Naive thymus-derived CD8-positive, alpha-beta T cell (primary cell): Measurements from ENCODE around the gene TRAPPC12. TPM values are rescaled to one million over a fixed set of nuclear protein-coding genes. Genes with fewer than 3 reads are reported as not detected.
A peak's percentile ranks its signal among the peaks of the same experiment; 100 is the strongest.
"Not testable (repeated sequence)": the region's sequence is repeated elsewhere in the genome, so short reads cannot be mapped to it uniquely, and the experiment has no call there.

Experiments used
- ATAC-seq, 2 donors: fragments of 150-1000 bp; cut with Tn5 transposase in 1 of 2; sonication (Bioruptor Pico), chemical (Tn5 transposase) in 1 of 2; 1 replicate in 1 of 2; 2 replicates in 1 of 2; pipeline ENCODE4 v1.10.0; 2021; ENCODE audit warnings: mild to moderate bottlenecking in 2 of 2, moderate library complexity in 2 of 2
- POLR2A ChIA-PET: fragments of 350-600 bp; sonication (Branson Sonifier 250); formaldehyde crosslinking; loops from one replicate; lab custom pipeline; 2021; ENCODE audit warnings: antibody characterized with exemption; lab: Charles Lee
- DNase-seq, 10 donors: peaks; one replicate each; pipeline versions ENCODE4 v3.0.0 to v3.0.0-alpha.2; 2020 to 2022
- H3K27ac Mint-ChIP-seq, 10 donors: one replicate each; pipeline ENCODE4 v1.8.0; 2020 to 2022; ENCODE audit warnings: mild to moderate bottlenecking in 10 of 10, mixed read lengths in 10 of 10, moderate library complexity in 4 of 10, inconsistent platforms in 1 of 10
- H3K27me3 Mint-ChIP-seq, 5 donors: one replicate each; pipeline ENCODE4 v1.8.0; 2021 to 2022; ENCODE audit warnings: mixed read lengths in 5 of 5
- H3K36me3 Mint-ChIP-seq, 3 donors: one replicate each; pipeline ENCODE4 v1.8.0; 2020 to 2022; ENCODE audit warnings: mixed read lengths in 3 of 3, mild to moderate bottlenecking in 2 of 3, inconsistent platforms in 1 of 3
- H3K4me1 Mint-ChIP-seq, 4 donors: one replicate each; pipeline ENCODE4 v1.8.0; 2021 to 2022; ENCODE audit warnings: mixed read lengths in 4 of 4
- H3K4me3 Mint-ChIP-seq, 10 donors: one replicate each; pipeline ENCODE4 v1.8.0; 2020 to 2022; ENCODE audit warnings: mild to moderate bottlenecking in 10 of 10, mixed read lengths in 10 of 10, moderate library complexity in 6 of 10, inconsistent platforms in 1 of 10
- H3K9me3 Mint-ChIP-seq, 9 donors: one replicate each; pipeline ENCODE4 v1.8.0; 2020 to 2022; ENCODE audit warnings: mixed read lengths in 9 of 9, mild to moderate bottlenecking in 3 of 9, inconsistent platforms in 1 of 9, moderate library complexity in 1 of 9
- polyA plus RNA-seq, 3 donors: library from polyadenylated mRNA; unstranded; fragments of 300-500 nt; fragmentation: Illumina TruSeq; gene quantifications; one replicate each; pipeline ENCODE4 v1.2.3, GENCODE V29; 2021
- total RNA-seq, 8 experiments: library from RNA in 2 of 8; stranded (reverse) in 2 of 8; gene quantifications; one replicate each; pipeline ENCODE4 v1.2.3 and lab custom pipeline; 2021 to 2026

The TRAPPC12 gene
- total and polyA plus RNA-seq, 5 experiments from 2014 or later: 23.8 to 162 (median 44.0) TPM

DNA sequence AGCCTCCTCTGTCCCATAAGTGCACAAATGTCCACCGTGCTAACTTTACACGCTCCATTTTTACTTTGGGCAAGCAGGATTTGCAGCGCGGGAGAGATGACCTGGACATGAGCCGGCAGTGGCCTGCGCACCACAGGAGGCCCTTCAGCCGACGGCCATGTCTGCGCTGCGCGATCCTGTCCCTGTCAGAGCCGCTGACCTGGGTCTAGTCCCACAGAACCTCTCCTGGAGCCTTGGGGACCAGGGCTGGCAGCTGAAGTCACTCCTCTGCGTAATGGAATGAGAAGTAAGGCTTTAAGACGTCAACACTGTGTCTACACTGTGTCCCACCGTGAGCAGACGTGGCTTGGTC lies 110.2 kb downstream of the TRAPPC12 start:
- Mint-ChIP-seq H3K36me3 (peaks cover 0 to 6% (median 2%) of the 10 kb centered on the region in 3 donors), H3K27ac (peak overlapping the region in 3 of 10 donors; percentile 11 to 47 (median 25)), H3K4me1 (peaks cover 0 to 7% (median under 1%) of the 10 kb centered on the region in 4 donors), H3K4me3 (no peak overlapping the region), H3K27me3 (no peaks in the 10 kb centered on the region), H3K9me3 (no peaks in the 10 kb centered on the region)
- DNase-seq (no peak), ATAC-seq (no peak)
- POLR2A ChIA-PET: no interaction called here

- H3K4me3 Mint-ChIP-seq: no peak overlapping the region
- ATAC-seq (no peak), DNase-seq (no peak)
- H3K27me3 Mint-ChIP-seq: no peaks in the 10 kb centered on the region
- peaks cover 0 to 7% (median under 1%) of the 10 kb centered on the region in 4 donors for H3K4me1 Mint-ChIP-seq
- peaks cover 0 to 2% (median 2%) of the 10 kb centered on the region in 3 donors for H3K36me3 Mint-ChIP-seq
- POLR2A ChIA-PET: interaction anchor here (1.5 kb wide), 1 partner anchor 113 kb away, joined by 3 read pairs; the partner anchor contains the start of gene EIPR1
- H3K27ac Mint-ChIP-seq: peak overlapping the region in 2 of 10 donors; percentile 47 to 61
- H3K9me3 Mint-ChIP-seq: no peaks in the 10 kb centered on the region
These were observed 111.0 kb downstream of the TRAPPC12 start for GRCh38 chr2:3490191-3491170.

GRCh38 chr2:3491306-3491705 lies 111.8 kb downstream of the TRAPPC12 start:
- peak overlapping the region in 1 of 10 donors; percentile 22 for H3K27ac Mint-ChIP-seq
- ATAC-seq: no peak
- peaks cover 0 to 4% (median 4%) of the 10 kb centered on the region in 3 donors for H3K36me3 Mint-ChIP-seq
- POLR2A ChIA-PET: interaction anchor here (1.5 kb wide), 1 partner anchor 114 kb away, joined by 3 read pairs; the partner anchor contains the start of gene EIPR1
- no peak overlapping the region for H3K4me3 Mint-ChIP-seq
- H3K9me3 Mint-ChIP-seq: no peaks in the 10 kb centered on the region
- no peaks in the 10 kb centered on the region for H3K27me3 Mint-ChIP-seq
- no peak for DNase-seq
- H3K4me1 Mint-ChIP-seq: peaks cover 0 to 7% (median under 1%) of the 10 kb centered on the region in 4 donors

- Mint-ChIP-seq H3K27ac (peak overlapping the region in 2 of 10 donors; percentile 22 to 46), H3K9me3 (no peaks in the 10 kb centered on the region), H3K4me1 (peaks cover 0 to 7% (median under 1%) of the 10 kb centered on the region in 4 donors), H3K4me3 (no peak overlapping the region), H3K36me3 (peaks cover 0 to 10% (median 8%) of the 10 kb centered on the region in 3 donors), H3K27me3 (no peaks in the 10 kb centered on the region)
- POLR2A ChIA-PET: interaction anchor here (1.5 kb wide), 1 partner anchor 114 kb away, joined by 3 read pairs; the partner anchor contains the start of gene EIPR1
- no peak for DNase-seq
- no peak for ATAC-seq
These were observed 112.4 kb downstream of the TRAPPC12 start for GRCh38 chr2:3491716-3492474.

DNA sequence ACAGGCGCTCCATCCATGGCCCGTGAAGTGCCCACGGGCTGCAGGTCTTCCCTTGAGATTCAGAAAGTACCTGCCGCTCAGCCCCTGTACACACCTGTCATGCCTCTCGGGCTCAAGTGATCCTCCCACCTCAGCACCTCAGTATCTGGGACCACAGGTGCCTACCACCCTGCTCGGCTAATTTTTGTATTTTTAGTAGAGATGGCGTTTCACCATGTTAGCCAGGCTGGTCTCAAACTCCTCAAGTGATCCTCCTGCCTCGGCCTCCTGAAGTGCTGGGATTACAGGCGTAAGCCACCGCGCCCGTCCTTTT lies 112.9 kb downstream of the TRAPPC12 start:
- H3K4me3 Mint-ChIP-seq, H3K9me3 Mint-ChIP-seq, POLR2A ChIA-PET, H3K27me3 Mint-ChIP-seq, H3K4me1 Mint-ChIP-seq, DNase-seq, ATAC-seq, H3K27ac Mint-ChIP-seq: not testable (repeated sequence)
- peaks cover 0 to 13% (median 13%) of the 10 kb centered on the region in 3 donors for H3K36me3 Mint-ChIP-seq

DNA sequence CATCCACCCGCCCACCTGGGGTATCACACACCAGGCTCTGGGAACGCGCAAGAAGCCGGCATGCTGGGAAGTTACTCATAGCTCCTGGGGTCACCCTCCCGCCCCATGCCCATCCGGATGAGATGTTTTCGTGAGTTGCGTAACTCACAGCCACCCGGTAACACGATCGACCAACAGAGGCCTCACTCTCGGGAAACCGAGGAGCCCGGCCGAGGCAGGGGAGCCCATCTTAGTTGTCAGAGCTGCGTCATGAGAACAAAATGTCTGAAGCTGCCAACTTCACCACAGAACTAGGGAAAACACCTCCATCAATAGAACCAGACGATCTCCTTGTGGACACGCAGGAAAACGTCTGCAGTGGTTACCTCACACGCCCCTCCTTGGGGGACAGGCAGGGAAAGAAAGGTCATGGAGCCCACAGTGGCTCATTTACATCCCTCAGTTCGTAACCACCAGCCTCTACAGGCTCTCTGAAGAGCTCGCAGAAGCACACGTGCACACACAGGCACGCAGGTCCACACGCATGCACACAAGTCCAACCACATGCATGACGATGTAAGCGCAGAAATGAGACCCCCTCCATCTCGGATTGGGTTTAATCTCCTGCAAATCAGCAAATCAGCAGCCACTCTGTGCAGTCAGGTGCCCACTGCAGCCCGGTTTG lies 113.6 kb downstream of the TRAPPC12 start:
- Mint-ChIP-seq H3K27me3 (no peaks in the 10 kb centered on the region), H3K27ac (no peak overlapping the region), H3K4me3 (no peak overlapping the region), H3K36me3 (peaks cover 0 to 18% (median 18%) of the 10 kb centered on the region in 3 donors), H3K9me3 (no peaks in the 10 kb centered on the region), H3K4me1 (peaks cover 0 to 7% (median under 1%) of the 10 kb centered on the region in 4 donors)
- no peak for DNase-seq
- POLR2A ChIA-PET: interaction anchor here (1.2 to 1.4 kb wide), 2 partner anchors 26 to 65 kb away, joined by 3 to 9 read pairs; partner anchors contain the start of genes ADI1 and RNASEH1
- no peak for ATAC-seq

DNA sequence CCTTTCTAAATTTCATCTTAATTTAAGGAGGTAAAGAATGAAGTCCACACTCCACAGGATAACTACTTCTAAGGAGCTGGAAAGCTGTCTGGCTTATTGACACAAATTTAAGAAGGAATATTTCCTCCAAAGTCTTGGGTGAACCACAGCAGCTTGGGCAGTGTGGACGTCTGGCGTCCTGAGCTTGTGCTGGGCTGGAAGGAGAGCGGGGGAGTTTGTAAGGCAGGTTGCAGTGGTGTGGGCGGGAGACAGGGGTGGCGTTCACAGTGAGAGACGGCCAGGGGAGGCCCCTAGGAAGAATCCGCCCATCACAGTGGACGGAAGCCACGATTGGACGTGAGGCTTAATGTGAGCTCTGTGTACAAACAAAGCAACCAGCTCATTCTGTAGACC lies 114.1 kb downstream of the TRAPPC12 start:
- POLR2A ChIA-PET: interaction anchor here (1.0 to 1.4 kb wide), 3 partner anchors 25 to 116 kb away, joined by 3 to 9 read pairs (median 4); partner anchors contain the start of genes ADI1, EIPR1 and RNASEH1
- Mint-ChIP-seq H3K4me1 (peaks cover 0 to 7% (median under 1%) of the 10 kb centered on the region in 4 donors), H3K27me3 (no peaks in the 10 kb centered on the region), H3K27ac (peak overlapping the region in 3 of 10 donors; percentile 34 to 80 (median 78)), H3K9me3 (no peaks in the 10 kb centered on the region), H3K4me3 (peak overlapping the region in 3 of 10 donors; percentile 8 to 52 (median 22)), H3K36me3 (peaks cover 0 to 24% (median 23%) of the 10 kb centered on the region in 3 donors)
- DNase-seq (no peak), ATAC-seq (peak in 1 of 2 donors; percentile 89)

DNA sequence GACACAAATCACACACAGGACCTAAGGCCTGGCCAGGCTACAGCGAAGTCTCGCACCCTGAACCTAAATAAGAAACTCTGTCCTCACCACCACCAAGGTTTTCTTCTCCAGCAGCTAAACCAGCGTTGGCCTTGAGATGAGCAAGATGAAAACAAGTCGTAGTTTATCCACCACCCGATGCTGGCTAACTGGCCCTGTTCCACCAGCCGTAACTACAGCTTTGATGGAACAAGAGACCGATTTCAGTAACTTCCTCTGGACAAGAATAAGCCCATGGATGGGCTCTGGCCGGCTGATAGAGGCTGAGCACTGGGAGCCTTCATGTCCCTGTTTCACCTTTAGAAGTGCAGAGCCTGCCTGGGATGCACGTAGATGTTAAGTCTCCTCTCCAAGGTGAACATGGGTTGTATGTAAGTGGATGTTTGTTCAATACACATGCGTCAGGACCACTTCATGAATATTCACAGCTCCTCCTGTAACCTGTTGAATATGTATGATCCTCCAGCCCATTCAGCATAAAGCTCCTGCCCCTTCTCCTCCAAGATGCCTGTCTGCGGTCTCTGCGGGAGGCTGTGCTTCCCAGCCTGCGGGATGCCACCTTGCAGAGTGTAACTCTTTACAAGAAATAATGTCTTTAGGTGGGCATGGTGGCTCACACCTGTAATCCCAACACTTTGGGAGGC lies 115.6 kb downstream of the TRAPPC12 start:
- no peak for ATAC-seq
- Mint-ChIP-seq H3K9me3 (no peaks in the 10 kb centered on the region), H3K4me1 (peaks cover 0 to 7% (median under 1%) of the 10 kb centered on the region in 4 donors), H3K36me3 (peaks cover 0 to 37% (median 29%) of the 10 kb centered on the region in 3 donors), H3K27ac (no peak overlapping the region), H3K27me3 (no peaks in the 10 kb centered on the region), H3K4me3 (no peak overlapping the region)
- POLR2A ChIA-PET: interaction anchor here (0.5 kb wide), 1 partner anchor 24 kb away, joined by 4 read pairs; no protein-coding TSS in a partner anchor
- DNase-seq: no peak

DNA sequence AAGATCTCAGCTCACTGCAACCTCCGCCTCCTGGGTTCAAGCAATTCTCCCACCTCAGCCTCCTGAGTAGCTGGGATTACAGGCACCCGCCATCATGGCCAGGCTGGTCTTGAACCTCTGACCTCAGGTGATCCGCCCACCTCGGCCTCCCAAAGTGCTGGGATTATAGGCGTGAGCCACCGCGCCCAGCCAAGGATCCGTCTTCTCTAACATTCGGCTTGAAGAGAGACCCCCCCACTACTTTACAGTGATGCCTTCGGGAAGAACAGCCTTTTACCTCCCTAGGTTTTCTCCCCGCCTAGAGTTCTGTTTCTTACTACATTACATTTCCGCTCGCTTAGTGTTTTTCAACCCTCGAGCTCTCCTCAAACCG lies 117.2 kb downstream of the TRAPPC12 start:
- ATAC-seq, H3K4me1 Mint-ChIP-seq, H3K4me3 Mint-ChIP-seq, H3K9me3 Mint-ChIP-seq, H3K27ac Mint-ChIP-seq, POLR2A ChIA-PET, H3K27me3 Mint-ChIP-seq, DNase-seq: not testable (repeated sequence)
- peaks cover 0 to 51% (median 34%) of the 10 kb centered on the region in 3 donors for H3K36me3 Mint-ChIP-seq

- no peaks in the 10 kb centered on the region for H3K9me3 Mint-ChIP-seq
- peaks cover 0 to 4% (median 0%) of the 10 kb centered on the region in 4 donors for H3K4me1 Mint-ChIP-seq
- peak overlapping the region in 1 of 10 donors; percentile 39 for H3K27ac Mint-ChIP-seq
- no peaks in the 10 kb centered on the region for H3K27me3 Mint-ChIP-seq
- DNase-seq: no peak
- H3K36me3 Mint-ChIP-seq: peaks cover 4 to 64% (median 34%) of the 10 kb centered on the region in 3 donors
- ATAC-seq: no peak
- POLR2A ChIA-PET: no interaction called here
- H3K4me3 Mint-ChIP-seq: no peak overlapping the region
These were observed 119.4 kb downstream of the TRAPPC12 start for GRCh38 chr2:3498783-3499394.

DNA sequence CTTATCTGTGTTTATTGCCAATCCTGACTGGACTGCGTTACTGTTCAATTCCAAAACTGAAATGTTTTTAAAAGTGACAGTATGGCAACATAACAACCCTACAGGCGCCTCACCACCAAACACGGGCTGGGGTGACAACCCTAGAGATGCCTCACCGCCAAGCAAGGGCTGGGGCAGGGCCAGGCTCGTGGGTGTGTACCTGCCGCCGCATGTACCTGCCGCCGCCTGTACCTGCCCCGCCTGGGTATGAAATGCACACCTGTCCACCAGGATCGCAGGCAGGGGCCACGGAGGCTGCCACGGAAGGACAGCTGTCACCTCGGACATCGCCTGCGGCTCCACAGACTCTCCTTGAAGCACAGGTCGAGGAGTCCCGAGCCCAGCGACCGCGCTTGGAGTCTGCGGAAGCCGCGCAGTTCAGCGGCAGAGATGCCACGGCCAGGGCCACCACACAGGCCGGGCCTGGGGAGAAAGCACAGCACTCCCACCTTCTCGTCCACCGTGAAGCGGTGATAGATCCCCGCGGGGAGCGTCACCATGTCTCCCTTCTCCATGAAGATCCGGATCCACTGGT lies 120.9 kb downstream of the TRAPPC12 start:
- peaks cover 4 to 75% (median 36%) of the 10 kb centered on the region in 3 donors for H3K36me3 Mint-ChIP-seq
- POLR2A ChIA-PET: no interaction called here
- no peak overlapping the region for H3K4me3 Mint-ChIP-seq
- ATAC-seq (no peak), DNase-seq (no peak)
- no peaks in the 10 kb centered on the region for H3K27me3 Mint-ChIP-seq
- no peak overlapping the region for H3K27ac Mint-ChIP-seq
- no peaks in the 10 kb centered on the region for H3K9me3 Mint-ChIP-seq
- peaks cover 0 to 7% (median 3%) of the 10 kb centered on the region in 4 donors for H3K4me1 Mint-ChIP-seq
